AG04450 (cell line): ENCODE results near the gene ACO2. TPM values are rescaled to one million over a fixed set of nuclear protein-coding genes. Genes with fewer than 3 reads are reported as not detected.

ENCODE experiments used
- CTCF ChIA-PET: fragments of 300-600, 350-600 bp; formaldehyde crosslinking; extraction: SDS; loops from one replicate; lab custom pipeline; 2022; ENCODE audit warnings: antibody characterized with exemption, inconsistent platforms; lab: Charles Lee
- POLR2A ChIA-PET: fragments of 350-600 bp; formaldehyde crosslinking; extraction: SDS; loops from one replicate; lab custom pipeline; 2021; ENCODE audit warnings: antibody characterized with exemption, inconsistent platforms; lab: Yijun Ruan, JAX
- DNase-seq: peaks from one replicate; pipeline ENCODE4 v3.0.0-alpha.2; 2011; ENCODE audit warnings: low read depth, low spot score
- H3K27ac ChIP-seq: one replicate; pipeline ENCODE4 v1.5.1; 2012; ENCODE audit warnings: low read depth, low read length, control low read depth
- H3K27me3 ChIP-seq: one replicate; pipeline ENCODE4 v1.6.0; 2012; ENCODE audit warnings: low read length; ENCODE audit not compliant: control insufficient read depth, insufficient read depth
- H3K4me3 ChIP-seq: 2 replicates; pipeline ENCODE4 v1.5.1; 2011; ENCODE audit warnings: mild to moderate bottlenecking, low read depth, low read length, control low read depth
- H3K9me3 ChIP-seq: 2 replicates; pipeline ENCODE4 v1.5.1; 2012; ENCODE audit warnings: low read length; ENCODE audit not compliant: control insufficient read depth, insufficient read depth
- polyA plus RNA-seq: library from polyadenylated mRNA; depleted of rRNA; stranded (reverse); fragments of >200 nt; gene quantifications from 2 replicates; pipeline ENCODE4 v1.2.3, GENCODE V29; 2011
- TF ChIP-seq, protein P1 (sequence below): IDR thresholded peaks from 2 replicates; pipeline ENCODE4 v1.5.1; 2011; ENCODE audit warnings: low read depth, low read length, control low read depth, inconsistent platforms

Gene ACO2
- polyA plus RNA-seq, 1 experiment = 32.2 TPM

DNA sequence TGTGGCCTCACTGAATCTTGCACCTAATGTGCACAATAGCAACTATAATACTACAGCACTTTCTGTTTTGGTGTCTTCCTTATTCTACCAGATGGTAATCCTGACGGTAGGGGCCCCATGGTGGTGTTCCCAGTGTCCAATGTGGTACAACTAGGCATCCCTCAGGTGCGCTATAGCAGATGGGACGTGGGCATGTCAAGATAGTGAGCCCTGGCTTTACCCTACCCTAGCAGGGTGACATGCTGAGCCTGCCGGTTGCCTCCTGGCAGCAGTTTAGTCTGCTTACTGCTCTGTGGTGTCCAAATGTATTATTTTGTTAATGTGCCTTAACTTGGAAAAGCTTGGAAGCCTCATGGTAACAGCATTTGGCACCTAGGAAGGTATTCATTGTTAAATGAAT lies 19.2 kb downstream of the ACO2 start:
- TF ChIP-seq, protein P1, sequence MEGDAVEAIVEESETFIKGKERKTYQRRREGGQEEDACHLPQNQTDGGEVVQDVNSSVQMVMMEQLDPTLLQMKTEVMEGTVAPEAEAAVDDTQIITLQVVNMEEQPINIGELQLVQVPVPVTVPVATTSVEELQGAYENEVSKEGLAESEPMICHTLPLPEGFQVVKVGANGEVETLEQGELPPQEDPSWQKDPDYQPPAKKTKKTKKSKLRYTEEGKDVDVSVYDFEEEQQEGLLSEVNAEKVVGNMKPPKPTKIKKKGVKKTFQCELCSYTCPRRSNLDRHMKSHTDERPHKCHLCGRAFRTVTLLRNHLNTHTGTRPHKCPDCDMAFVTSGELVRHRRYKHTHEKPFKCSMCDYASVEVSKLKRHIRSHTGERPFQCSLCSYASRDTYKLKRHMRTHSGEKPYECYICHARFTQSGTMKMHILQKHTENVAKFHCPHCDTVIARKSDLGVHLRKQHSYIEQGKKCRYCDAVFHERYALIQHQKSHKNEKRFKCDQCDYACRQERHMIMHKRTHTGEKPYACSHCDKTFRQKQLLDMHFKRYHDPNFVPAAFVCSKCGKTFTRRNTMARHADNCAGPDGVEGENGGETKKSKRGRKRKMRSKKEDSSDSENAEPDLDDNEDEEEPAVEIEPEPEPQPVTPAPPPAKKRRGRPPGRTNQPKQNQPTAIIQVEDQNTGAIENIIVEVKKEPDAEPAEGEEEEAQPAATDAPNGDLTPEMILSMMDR = no peak
- CTCF ChIA-PET = interaction anchor here (3.8 kb wide), 1 partner anchor 30 kb away, joined by 16 read pairs; no protein-coding TSS in a partner anchor

DNA sequence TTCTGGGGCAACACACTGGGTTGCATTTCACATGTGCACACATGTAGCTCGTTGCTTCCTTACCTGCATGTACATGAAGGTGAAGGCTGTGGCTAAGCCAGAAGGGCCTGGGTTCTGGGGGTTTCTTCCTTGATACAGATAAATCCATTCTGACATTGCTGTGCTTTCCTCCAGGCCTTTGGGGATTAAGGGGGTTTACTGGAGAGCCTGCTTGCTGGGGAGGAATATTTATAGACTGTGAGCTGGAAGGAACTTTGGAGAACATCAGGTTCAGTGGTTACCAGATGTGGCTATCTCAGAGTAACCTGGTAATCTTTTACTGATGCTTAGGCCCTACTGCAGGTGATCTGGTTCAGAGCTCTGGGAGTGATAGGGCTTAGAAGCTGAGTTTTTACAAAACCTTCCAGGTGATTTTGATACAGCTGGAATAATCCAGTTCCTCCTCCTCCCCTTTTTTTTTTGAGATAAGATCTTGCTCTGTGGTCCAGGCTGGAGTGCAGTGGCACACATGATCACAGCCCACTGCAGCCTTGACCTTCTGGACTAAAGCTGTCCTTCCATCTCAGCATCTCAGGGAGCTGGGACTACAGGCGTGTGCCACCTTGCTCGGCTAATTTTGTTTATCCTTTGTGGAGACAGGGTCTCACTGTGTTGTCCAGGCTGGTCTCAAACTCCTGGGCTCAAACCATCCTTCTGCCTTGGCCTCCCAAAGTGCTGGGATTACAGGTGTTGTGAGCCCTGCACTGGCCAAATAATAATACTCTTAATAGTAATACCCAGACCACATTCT lies 19.9 kb downstream of the ACO2 start:
- no peaks in the 10 kb centered on the region for H3K9me3 ChIP-seq
- H3K27ac ChIP-seq = no peak overlapping the region
- H3K27me3 ChIP-seq = no peaks in the 10 kb centered on the region
- CTCF ChIA-PET = interaction anchor here (3.8 kb wide), 1 partner anchor 29 kb away, joined by 16 read pairs; no protein-coding TSS in a partner anchor
- POLR2A ChIA-PET = no interaction called here
- TF ChIP-seq, protein P1 = no peak
- DNase-seq = no peak
- H3K4me3 ChIP-seq = no peak overlapping the region

More for the DNA sequence above, 19.2 kb downstream of the ACO2 start:
- no peak for DNase-seq
- no peaks in the 10 kb centered on the region for H3K9me3 ChIP-seq
- no peaks in the 10 kb centered on the region for H3K27me3 ChIP-seq
- POLR2A ChIA-PET = interaction anchor here (0.6 to 1.3 kb wide), 2 partner anchors 31 to 41 kb away, joined by 4 read pairs; partner anchors contain the start of gene TOB2
- H3K4me3 ChIP-seq = no peak overlapping the region
- no peak overlapping the region for H3K27ac ChIP-seq

DNA sequence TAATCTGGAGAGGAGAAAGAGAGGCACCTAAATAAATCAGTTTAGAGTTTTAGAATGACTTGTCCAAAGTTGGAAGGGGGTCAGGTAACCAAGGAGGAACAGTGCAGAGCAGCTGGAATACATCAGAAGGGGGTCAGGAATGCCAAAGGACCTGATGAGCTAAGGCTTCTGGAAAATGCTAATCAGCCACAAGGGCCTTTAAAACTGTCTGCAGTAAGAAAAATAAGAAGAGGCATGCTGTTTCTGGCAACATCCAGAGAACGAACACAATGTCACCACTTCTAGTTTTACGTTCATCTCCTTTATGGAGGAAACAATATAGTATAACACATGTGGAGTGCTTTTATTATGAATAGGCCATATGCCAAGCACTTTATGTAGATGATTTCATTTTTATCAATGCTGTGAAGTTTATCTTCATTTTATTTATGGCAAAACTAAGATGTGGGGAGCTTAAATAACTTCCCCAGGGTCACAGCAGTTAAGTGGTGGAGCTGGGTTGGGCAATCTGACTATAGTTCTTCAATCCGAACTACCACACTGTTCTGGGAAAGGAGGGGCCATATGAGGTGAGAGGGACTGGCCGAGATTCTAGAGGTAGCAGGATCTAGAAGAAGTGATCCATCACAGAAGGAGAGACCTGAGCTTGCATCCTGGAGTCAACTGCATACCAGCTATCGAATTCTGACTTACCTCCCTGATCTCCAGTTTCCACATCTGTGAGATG lies 22.6 kb downstream of the ACO2 start:
- TF ChIP-seq, protein P1 = no peak
- no peak for DNase-seq
- Histone ChIP-seq H3K27ac (no peak overlapping the region), H3K9me3 (no peaks in the 10 kb centered on the region), H3K4me3 (no peak overlapping the region), H3K27me3 (no peaks in the 10 kb centered on the region)
- ChIA-PET CTCF (interaction anchor here (1.0 to 3.0 kb wide), 3 partner anchors 11 to 88 kb away, joined by 3 to 14 read pairs (median 3); no protein-coding TSS in a partner anchor), POLR2A (interaction anchor here (0.6 kb wide), 1 partner anchor 62 kb away, joined by 4 read pairs; no protein-coding TSS in a partner anchor)

DNA sequence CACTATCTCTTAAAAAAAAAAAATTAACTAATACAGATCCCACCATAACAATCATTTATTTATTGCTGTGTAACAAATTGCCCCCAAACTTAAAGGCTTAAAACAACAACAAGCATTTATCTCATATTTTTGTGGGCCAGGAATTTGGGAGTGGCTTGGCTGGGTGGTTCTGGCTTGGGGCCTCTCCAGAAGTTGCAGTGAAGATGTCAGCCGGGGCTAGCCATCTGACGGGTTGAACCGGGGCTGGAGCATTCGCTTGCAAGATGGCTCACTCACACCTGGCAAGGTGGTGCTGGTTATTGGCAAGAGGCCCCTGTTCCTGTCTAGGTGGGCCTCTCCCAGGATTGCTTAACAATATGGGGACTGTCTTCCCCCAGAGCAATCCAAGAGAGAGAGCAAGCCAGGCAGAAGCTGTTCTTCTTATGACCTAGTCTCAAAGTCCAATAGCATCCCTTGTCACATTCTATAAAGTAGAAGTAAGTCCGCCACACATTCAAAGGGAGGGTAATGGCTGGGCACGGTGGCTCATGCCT lies 29.5 kb downstream of the ACO2 start:
- no peaks in the 10 kb centered on the region for H3K9me3 ChIP-seq
- no peak overlapping the region for H3K27ac ChIP-seq
- H3K4me3 ChIP-seq = no peak overlapping the region
- ChIA-PET CTCF (interaction anchor here (1.2 kb wide), 2 partner anchors 19 to 95 kb away, joined by 4 to 5 read pairs; no protein-coding TSS in a partner anchor), POLR2A (no interaction called here)
- TF ChIP-seq, protein P1 = no peak
- DNase-seq = no peak
- no peaks in the 10 kb centered on the region for H3K27me3 ChIP-seq
